Hepatocyte (in vitro differentiated cells): ENCODE data around the gene LHFPL2. TPM values are rescaled to one million over a fixed set of nuclear protein-coding genes. Genes with fewer than 3 reads are reported as not detected.

Source experiments
- DNase-seq: peaks from one replicate; pipeline ENCODE4 v3.0.0-alpha.2; 2016; ENCODE audit warnings: low spot score
- H2AFZ ChIP-seq: fragments of 200-600 bp; sonication (generic); 2 replicates; pipeline ENCODE4 v1.6.0; 2016; ENCODE audit warnings: antibody characterized with exemption, mild to moderate bottlenecking
- H3K27ac ChIP-seq: fragments of 200-600 bp; sonication (generic); 2 replicates; pipeline ENCODE4 v1.5.1; 2016; ENCODE audit warnings: mild to moderate bottlenecking
- H3K27me3 ChIP-seq: fragments of 200-600 bp; sonication (generic); 2 replicates; pipeline ENCODE4 v1.6.1; 2016
- H3K36me3 ChIP-seq: fragments of 200-600 bp; sonication (generic); replicated peaks from 2 replicates; pipeline ENCODE4 v1.5.1; 2016; ENCODE audit warnings: low read depth; ENCODE audit not compliant: insufficient read depth
- H3K4me1 ChIP-seq: fragments of 200-600 bp; sonication (generic); 2 replicates; pipeline ENCODE4 v1.5.1; 2016; ENCODE audit warnings: mild to moderate bottlenecking, moderate library complexity; ENCODE audit not compliant: insufficient read depth
- H3K4me2 ChIP-seq: fragments of 200-600 bp; sonication (generic); 2 replicates; pipeline ENCODE4 v1.6.0; 2016
- H3K4me3 ChIP-seq: fragments of 200-600 bp; sonication (generic); 2 replicates; pipeline ENCODE4 v1.5.1; 2016; ENCODE audit warnings: mild to moderate bottlenecking
- H3K79me2 ChIP-seq: fragments of 200-600 bp; sonication (generic); 2 replicates; pipeline ENCODE4 v1.6.0; 2017; ENCODE audit warnings: mild to moderate bottlenecking
- H3K9me2 ChIP-seq: fragments of 200-600 bp; sonication (generic); replicated peaks from 2 replicates; pipeline ENCODE4 v1.6.0; 2017; ENCODE audit warnings: mild to moderate bottlenecking; ENCODE audit not compliant: insufficient read depth
- H3K9me3 ChIP-seq: fragments of 200-600 bp; sonication (generic); 2 replicates; pipeline ENCODE4 v1.5.1; 2016; ENCODE audit warnings: low read depth, mild to moderate bottlenecking
- H4K20me1 ChIP-seq: fragments of 200-600 bp; sonication (generic); 2 replicates; pipeline ENCODE4 v1.6.0; 2016; ENCODE audit warnings: mild to moderate bottlenecking; ENCODE audit not compliant: insufficient read depth, poor library complexity, severe bottlenecking
- CTCF ChIP-seq: fragments of 200-600 bp; sonication (generic); IDR thresholded peaks from 2 replicates; pipeline ENCODE4 v1.5.1; 2016; ENCODE audit warnings: antibody characterized with exemption, mild to moderate bottlenecking; ENCODE audit not compliant: poor library complexity
- EZH2 ChIP-seq: fragments of 200-600 bp; sonication (generic); IDR thresholded peaks from 2 replicates; pipeline ENCODE4 v1.6.1; 2016; ENCODE audit warnings: antibody characterized with exemption, mild to moderate bottlenecking, borderline replicate concordance
- EZH2phosphoT487 ChIP-seq: fragments of 200-600 bp; sonication (generic); IDR thresholded peaks from one replicate; pipeline ENCODE4 v1.6.1; 2018; ENCODE audit warnings: antibody characterized with exemption, mild to moderate bottlenecking, low read depth, moderate library complexity; ENCODE audit not compliant: unreplicated experiment, severe bottlenecking
- WGBS: methylation state at CpG from one replicate; pipeline ENCODE4 v1.1.6; 2016; ENCODE audit warnings: low lambda C conversion rate; ENCODE audit errors: missing lambda C conversion rate; 5-methylcytosine and 5-hydroxymethylcytosine counted together
- polyA plus RNA-seq: library from polyadenylated mRNA; unstranded; fragments of >200 nt; fragmentation: Nextera tagmentation; extraction: Ambion mirVana; gene quantifications from 2 replicates; pipeline ENCODE4 v1.2.1, GENCODE V29; 2016
- total RNA-seq: library from RNA; depleted of rRNA; stranded (reverse); fragments of >200 nt; gene quantifications from 2 replicates; pipeline ENCODE4 v1.2.3, GENCODE V29; 2014

LHFPL2 gene
- total and polyA plus RNA-seq, 2 experiments from 2014 or later = 15.6 to 39.9 TPM

GRCh38 chr5:78578015-78578414 is 70.6 kb downstream of the LHFPL2 start:
- Histone ChIP-seq H3K9me3 (no peaks in the 10 kb centered on the region), H3K27ac (peak overlapping the region; percentile 25), H3K79me2 (peaks cover 16% of the 10 kb centered on the region), H3K4me3 (no peak overlapping the region), H3K27me3 (no peaks in the 10 kb centered on the region), H3K36me3 (no peaks in the 10 kb centered on the region), H2AFZ (no peak overlapping the region), H3K4me1 (peaks cover 13% of the 10 kb centered on the region), H3K9me2 (no peaks in the 10 kb centered on the region), H3K4me2 (no peak overlapping the region), H4K20me1 (no peaks in the 10 kb centered on the region)
- no peak for TF ChIP-seq CTCF
- no peak for TF ChIP-seq EZH2phosphoT487
- no peak for TF ChIP-seq EZH2
- DNase-seq = no peak

- Histone ChIP-seq H3K4me2 (no peak overlapping the region), H3K4me3 (no peak overlapping the region), H3K36me3 (no peaks in the 10 kb centered on the region), H3K9me2 (no peaks in the 10 kb centered on the region), H3K79me2 (peaks cover 22% of the 10 kb centered on the region), H2AFZ (no peak overlapping the region), H3K9me3 (no peaks in the 10 kb centered on the region), H3K4me1 (peaks cover 13% of the 10 kb centered on the region), H4K20me1 (no peaks in the 10 kb centered on the region), H3K27me3 (no peaks in the 10 kb centered on the region), H3K27ac (peak overlapping the region; percentile 25)
- DNase-seq = no peak
- 82% methylated on average over 8 of the region's 8 CpGs for WGBS
- TF ChIP-seq CTCF (no peak), EZH2phosphoT487 (no peak)
Observed at GRCh38 chr5:78577071-78577807, 71.3 kb downstream of the LHFPL2 start.

- no peak overlapping the region for H2AFZ ChIP-seq
- H3K9me2 ChIP-seq = no peaks in the 10 kb centered on the region
- H3K4me2 ChIP-seq = no peak overlapping the region
- H3K4me3 ChIP-seq = no peak overlapping the region
- 80% methylated on average over 3 of the region's 3 CpGs for WGBS
- no peaks in the 10 kb centered on the region for H3K27me3 ChIP-seq
- H3K9me3 ChIP-seq = no peaks in the 10 kb centered on the region
- peaks cover 30% of the 10 kb centered on the region for H3K79me2 ChIP-seq
- H3K4me1 ChIP-seq = peaks cover 13% of the 10 kb centered on the region
- DNase-seq = no peak
- TF ChIP-seq CTCF (no peak), EZH2phosphoT487 (no peak), EZH2 (no peak)
- H4K20me1 ChIP-seq = no peaks in the 10 kb centered on the region
- no peaks in the 10 kb centered on the region for H3K36me3 ChIP-seq
- no peak overlapping the region for H3K27ac ChIP-seq
Observed at GRCh38 chr5:78576376-78576775, 72.2 kb downstream of the LHFPL2 start.

DNA sequence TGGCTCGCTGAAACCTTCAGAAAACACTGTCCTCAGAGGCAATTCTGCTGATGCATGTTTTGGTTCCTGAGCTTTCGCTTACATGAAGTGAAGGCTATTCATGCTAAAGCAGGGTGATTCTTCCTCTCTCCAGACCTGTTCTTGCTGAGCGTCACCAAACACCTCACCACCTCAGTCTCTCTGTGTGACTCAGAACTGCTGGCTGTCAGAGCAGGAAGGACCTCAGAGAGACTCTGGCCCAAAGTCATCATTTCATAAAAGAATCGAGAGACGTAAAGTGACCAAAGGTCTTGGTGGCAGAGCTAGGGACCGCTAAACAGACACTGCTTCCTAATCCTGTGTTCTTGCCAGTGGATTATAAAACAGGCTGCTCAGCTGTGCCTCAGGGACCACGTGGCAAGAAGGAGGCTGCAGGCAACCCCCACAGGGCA is 73.8 kb downstream of the LHFPL2 start:
- peak overlapping the region; percentile 67 for H3K27ac ChIP-seq
- H3K27me3 ChIP-seq = no peaks in the 10 kb centered on the region
- 56% methylated on average over 7 of the region's 7 CpGs for WGBS
- TF ChIP-seq CTCF = no peak
- no peak for TF ChIP-seq EZH2
- no peak for TF ChIP-seq EZH2phosphoT487
- H3K4me1 ChIP-seq = peaks cover 24% of the 10 kb centered on the region
- H2AFZ ChIP-seq = no peak overlapping the region
- H3K4me3 ChIP-seq = no peak overlapping the region
- H3K9me2 ChIP-seq = no peaks in the 10 kb centered on the region
- H3K36me3 ChIP-seq = no peaks in the 10 kb centered on the region
- peaks cover 42% of the 10 kb centered on the region for H3K79me2 ChIP-seq
- DNase-seq = peak; percentile 43
- no peaks in the 10 kb centered on the region for H3K9me3 ChIP-seq
- H4K20me1 ChIP-seq = no peaks in the 10 kb centered on the region
- H3K4me2 ChIP-seq = no peak overlapping the region
